OCI-LY7 (cell line): ENCODE measurements around the gene SERINC3. TPM values are rescaled to one million over a fixed set of nuclear protein-coding genes. Genes with fewer than 3 reads are reported as not detected.
"Not testable (repeated sequence)": the region's sequence is repeated elsewhere in the genome, so short reads cannot be mapped to it uniquely, and the experiment has no call there.

Experiments used
- BruUV-seq: library from RNA; stranded (reverse); fragments of 400-500 nt; replicated peaks from 2 replicates; lab custom pipeline; 2021; lab: Mats Ljungman, UMichigan
- CTCF ChIA-PET: fragments of 300-600 bp; sonication (Branson Sonifier 250); formaldehyde crosslinking; loops from one replicate; lab custom pipeline; 2022; ENCODE audit warnings: antibody characterized with exemption; ENCODE audit not compliant: unreplicated experiment; lab: Charles Lee
- POLR2A ChIA-PET: fragments of 300-600 bp; sonication (Branson Sonifier 250); formaldehyde crosslinking; loops from one replicate; lab custom pipeline; 2022; ENCODE audit warnings: antibody characterized with exemption; lab: Charles Lee
- DNase-seq: peaks from one replicate; pipeline ENCODE4 v3.0.0-alpha.2; 2015; ENCODE audit warnings: low spot score
- H2AFZ ChIP-seq: fragments of 200-600 bp; sonication (generic), shearing (Covaris generic); 2 replicates; pipeline ENCODE4 v1.6.1; 2014; ENCODE audit warnings: mild to moderate bottlenecking, antibody characterized with exemption, low read length, moderate library complexity
- H3K27ac ChIP-seq: fragments of 200-600 bp; sonication (generic); 2 replicates; pipeline ENCODE4 v1.5.1; 2014; ENCODE audit warnings: mixed run types, low read depth, mild to moderate bottlenecking, moderate library complexity, low read length, inconsistent platforms; ENCODE audit not compliant: poor library complexity, severe bottlenecking
- H3K36me3 ChIP-seq: fragments of 200-600 bp; sonication (generic); 2 replicates; pipeline ENCODE4 v1.6.1; 2014; ENCODE audit warnings: mild to moderate bottlenecking, antibody characterized with exemption, low read length, moderate library complexity, mixed read lengths; ENCODE audit not compliant: insufficient read depth
- H3K4me1 ChIP-seq: fragments of 200-600 bp; sonication (generic); 2 replicates; pipeline ENCODE4 v1.5.1; 2014; ENCODE audit warnings: mild to moderate bottlenecking, low read length; ENCODE audit not compliant: insufficient read depth, poor library complexity, severe bottlenecking
- H3K4me2 ChIP-seq: fragments of 200-600 bp; sonication (generic); 2 replicates; pipeline ENCODE4 v1.6.1; 2014; ENCODE audit warnings: mild to moderate bottlenecking, low read length
- H3K4me3 ChIP-seq: fragments of 200-600 bp; sonication (generic); 2 replicates; pipeline ENCODE4 v1.5.1; 2014; ENCODE audit warnings: mild to moderate bottlenecking, low read depth, low read length; ENCODE audit not compliant: poor library complexity, severe bottlenecking
- H3K79me2 ChIP-seq: fragments of 200-600 bp; sonication (generic); 2 replicates; pipeline ENCODE4 v1.6.1; 2016; ENCODE audit warnings: low read depth, mild to moderate bottlenecking, low read length, moderate library complexity, mixed read lengths; ENCODE audit not compliant: insufficient read depth
- H3K9me2 ChIP-seq: fragments of 200-600 bp; sonication (generic); 2 replicates; pipeline ENCODE4 v1.6.1; 2016; ENCODE audit warnings: mild to moderate bottlenecking, low read length, mixed read lengths; ENCODE audit not compliant: insufficient read depth
- H3K9me3 ChIP-seq: fragments of 200-600 bp; sonication (generic); 2 replicates; pipeline ENCODE4 v1.6.1; 2014; ENCODE audit warnings: mild to moderate bottlenecking, mixed run types, low read length, mixed read lengths
- H4K20me1 ChIP-seq: fragments of 200-600 bp; sonication (generic); 2 replicates; pipeline ENCODE4 v1.6.1; 2014; ENCODE audit warnings: mild to moderate bottlenecking, antibody characterized with exemption, low read length, moderate library complexity, mixed read lengths; ENCODE audit not compliant: insufficient read depth
- CTCF ChIP-seq: fragments of 200-600 bp; sonication (generic); conservative IDR thresholded peaks from 2 replicates; pipeline ENCODE4 v1.5.1; 2014; ENCODE audit warnings: mild to moderate bottlenecking, antibody characterized with exemption, low read length, moderate library complexity, mixed read lengths
- EZH2phosphoT487 ChIP-seq: fragments of 200-600 bp; sonication (generic); IDR thresholded peaks from 2 replicates; pipeline ENCODE4 v1.6.1; 2018; ENCODE audit warnings: low read depth, borderline replicate concordance, mild to moderate bottlenecking, mixed run types, antibody characterized with exemption, low read length, moderate library complexity, mixed read lengths
- intact Hi-C: fragments of 100-400 bp; cut with micrococcal nuclease; formaldehyde crosslinking; loops from one replicate; pipeline ENCODE4 v1.10.0; 2022; ENCODE audit not compliant: unreplicated experiment
- total RNA-seq, 2 experiments: library from RNA; depleted of rRNA in 1 of 2; stranded (reverse); fragments of >200 nt in 1 of 2; shearing (Covaris generic) in 1 of 2; gene quantifications; 2 replicates each; pipeline ENCODE4 v1.2.3, GENCODE V29; 2014 to 2022

SERINC3 gene
- total RNA-seq, 2 experiments from 2014 or later: 24.4 to 55.4 TPM

GRCh38 chr20:44561876-44562275, 40.0 kb upstream of the SERINC3 start:
- no peak overlapping the region for H3K4me3 ChIP-seq
- H3K9me3 ChIP-seq: no peaks in the 10 kb centered on the region
- no peaks in the 10 kb centered on the region for H3K79me2 ChIP-seq
- BruUV-seq: no TSS peak
- H3K36me3 ChIP-seq: no peaks in the 10 kb centered on the region
- no peak for DNase-seq
- no peaks in the 10 kb centered on the region for H3K9me2 ChIP-seq
- H4K20me1 ChIP-seq: no peaks in the 10 kb centered on the region
- H3K4me2 ChIP-seq: no peak overlapping the region
- H3K27ac ChIP-seq: no peak overlapping the region
- POLR2A ChIA-PET: interaction anchor here (0.6 kb wide), 1 partner anchor 26 kb away, joined by 4 read pairs; no protein-coding TSS in a partner anchor
- intact Hi-C loops: no loop called here
- H3K4me1 ChIP-seq: peaks cover 10% of the 10 kb centered on the region
- CTCF ChIA-PET: no interaction called here
- no peak for TF ChIP-seq EZH2phosphoT487
- no peak for TF ChIP-seq CTCF
- H2AFZ ChIP-seq: no peak overlapping the region

GRCh38 chr20:44560818-44561217, 38.9 kb upstream of the SERINC3 start:
- H3K4me3 ChIP-seq, H3K79me2 ChIP-seq, H4K20me1 ChIP-seq, BruUV-seq, CTCF ChIA-PET, H3K27ac ChIP-seq, intact Hi-C loops, DNase-seq, H3K9me2 ChIP-seq, H3K9me3 ChIP-seq, H3K36me3 ChIP-seq, H2AFZ ChIP-seq, H3K4me1 ChIP-seq: not testable (repeated sequence)
- peak overlapping the region; percentile 32; the same call in 1 of the 2 replicates for H3K4me2 ChIP-seq
- POLR2A ChIA-PET: interaction anchor here (0.6 to 2.2 kb wide), 4 partner anchors 12 to 26 kb away, joined by 3 to 6 read pairs (median 4); no protein-coding TSS in a partner anchor

- intact Hi-C loops: no loop called here
- CTCF ChIA-PET: no interaction called here
Measured at GRCh38 chr20:44560229-44560628, 38.4 kb upstream of the SERINC3 start.

More at GRCh38 chr20:44560229-44560628, 38.4 kb upstream of the SERINC3 start:
- Histone ChIP-seq H3K4me3 (no peak overlapping the region), H3K27ac (no peak overlapping the region), H3K4me1 (peaks cover 10% of the 10 kb centered on the region), H3K9me2 (no peaks in the 10 kb centered on the region), H3K79me2 (no peaks in the 10 kb centered on the region), H3K9me3 (no peaks in the 10 kb centered on the region), H4K20me1 (no peaks in the 10 kb centered on the region), H3K4me2 (peak overlapping the region; percentile 32; the same call in 1 of the 2 replicates), H3K36me3 (no peaks in the 10 kb centered on the region), H2AFZ (no peak overlapping the region)
- no peak for TF ChIP-seq EZH2phosphoT487
- TF ChIP-seq CTCF: no peak
- no TSS peak for BruUV-seq
- POLR2A ChIA-PET: interaction anchor here (0.7 to 2.2 kb wide), 3 partner anchors 11 to 27 kb away, joined by 3 to 6 read pairs (median 4); no protein-coding TSS in a partner anchor
- DNase-seq: no peak
